ENCODE measurements around the gene VSTM2B. TPM values are rescaled to one million over a fixed set of nuclear protein-coding genes. Genes with fewer than 3 reads are reported as not detected.

VSTM2B gene
- total and polyA plus RNA-seq, 4 donors = not detected

GRCh38 chr19:29501816-29502580, 23.8 kb upstream of the VSTM2B start:
- H3K27me3 ChIP-seq (ENCODE audit: control insufficient read depth in 1 of 2, insufficient read depth in 2 of 2, low read length in 1 of 2) = no peaks in the 10 kb centered on the region
- no peak overlapping the region for H3K27ac ChIP-seq (ENCODE audit: low read depth in 1 of 2, low read length in 2 of 2)
- H3K4me3 ChIP-seq (ENCODE audit: low read length in 2 of 2) = no peak overlapping the region
- intact Hi-C loops (cut with DNase I) = no loop called here
- 84 to 89% methylated on average over 15 to 18 of the region's 18 CpGs for WGBS, 2 donors
- DNase-seq = peak; percentile 16 to 70
- no peaks in the 10 kb centered on the region for H3K9me3 ChIP-seq (ENCODE audit: control insufficient read depth, low read length)
- H3K36me3 ChIP-seq (ENCODE audit: control insufficient read depth in 1 of 2, insufficient read depth in 2 of 2, low read length in 1 of 2) = no peaks in the 10 kb centered on the region
- no peaks in the 10 kb centered on the region for H3K4me1 ChIP-seq (ENCODE audit: control insufficient read depth in 1 of 2, insufficient read depth in 2 of 2, low read length in 2 of 2)
- no peak for ATAC-seq (ENCODE audit: low FRiP score)

GRCh38 chr19:29502581-29502850, 23.3 kb upstream of the VSTM2B start:
- no peaks in the 10 kb centered on the region for H3K36me3 ChIP-seq (ENCODE audit: control insufficient read depth in 1 of 2, insufficient read depth in 2 of 2, low read length in 1 of 2)
- no peaks in the 10 kb centered on the region for H3K4me1 ChIP-seq (ENCODE audit: control insufficient read depth in 1 of 2, insufficient read depth in 2 of 2, low read length in 2 of 2)
- intact Hi-C loops (cut with DNase I) = no loop called here
- whole genome bisulfite sequencing, 2 donors = 82 to 86% methylated on average over 3 of the region's 3 CpGs
- DNase-seq (no peak), ATAC-seq (ENCODE audit: low FRiP score) (no peak)
- H3K4me3 ChIP-seq (ENCODE audit: low read length in 2 of 2) = no peak overlapping the region
- no peaks in the 10 kb centered on the region for H3K9me3 ChIP-seq (ENCODE audit: control insufficient read depth, low read length)
- H3K27me3 ChIP-seq (ENCODE audit: control insufficient read depth in 1 of 2, insufficient read depth in 2 of 2, low read length in 1 of 2) = no peaks in the 10 kb centered on the region
- no peak overlapping the region for H3K27ac ChIP-seq (ENCODE audit: low read depth in 1 of 2, low read length in 2 of 2)

GRCh38 chr19:29503140-29503758, 22.5 kb upstream of the VSTM2B start:
- DNase-seq (peak in 1 of 2 donors; percentile 38), ATAC-seq (ENCODE audit: low FRiP score) (no peak)
- Histone ChIP-seq H3K9me3 (ENCODE audit: control insufficient read depth, low read length) (peaks cover 1% of the 10 kb centered on the region), H3K4me1 (ENCODE audit: control insufficient read depth in 1 of 2, insufficient read depth in 2 of 2, low read length in 2 of 2) (no peaks in the 10 kb centered on the region), H3K36me3 (ENCODE audit: control insufficient read depth in 1 of 2, insufficient read depth in 2 of 2, low read length in 1 of 2) (no peaks in the 10 kb centered on the region), H3K27me3 (ENCODE audit: control insufficient read depth in 1 of 2, insufficient read depth in 2 of 2, low read length in 1 of 2) (no peaks in the 10 kb centered on the region), H3K4me3 (ENCODE audit: low read length in 2 of 2) (no peak overlapping the region), H3K27ac (ENCODE audit: low read depth in 1 of 2, low read length in 2 of 2) (no peak overlapping the region)
- intact Hi-C loops (cut with DNase I) = no loop called here
- 27 to 34% methylated on average over 12 of the region's 12 CpGs for WGBS, 2 donors

- H3K36me3 ChIP-seq (ENCODE audit: control insufficient read depth in 1 of 2, insufficient read depth in 2 of 2, low read length in 1 of 2) = no peaks in the 10 kb centered on the region
- DNase-seq (peak in 1 of 2 donors; percentile 61), ATAC-seq (ENCODE audit: low FRiP score) (no peak)
- H3K4me3 ChIP-seq (ENCODE audit: low read length in 2 of 2) = no peak overlapping the region
- peaks cover 3% of the 10 kb centered on the region for H3K9me3 ChIP-seq (ENCODE audit: control insufficient read depth, low read length)
- H3K27ac ChIP-seq (ENCODE audit: low read depth in 1 of 2, low read length in 2 of 2) = no peak overlapping the region
- intact Hi-C loops (cut with DNase I) = no loop called here
- H3K4me1 ChIP-seq (ENCODE audit: control insufficient read depth in 1 of 2, insufficient read depth in 2 of 2, low read length in 2 of 2) = no peaks in the 10 kb centered on the region
- WGBS, 2 donors = 83 to 84% methylated on average over 10 of the region's 10 CpGs
- no peaks in the 10 kb centered on the region for H3K27me3 ChIP-seq (ENCODE audit: control insufficient read depth in 1 of 2, insufficient read depth in 2 of 2, low read length in 1 of 2)
These were observed 22.0 kb upstream of the VSTM2B start for GRCh38 chr19:29503785-29504184.

- Histone ChIP-seq H3K36me3 (ENCODE audit: control insufficient read depth in 1 of 2, insufficient read depth in 2 of 2, low read length in 1 of 2) (no peaks in the 10 kb centered on the region), H3K27ac (ENCODE audit: low read depth in 1 of 2, low read length in 2 of 2) (no peak overlapping the region), H3K9me3 (ENCODE audit: control insufficient read depth, low read length) (peaks cover 3% of the 10 kb centered on the region), H3K27me3 (ENCODE audit: control insufficient read depth in 1 of 2, insufficient read depth in 2 of 2, low read length in 1 of 2) (no peaks in the 10 kb centered on the region), H3K4me3 (ENCODE audit: low read length in 2 of 2) (no peak overlapping the region), H3K4me1 (ENCODE audit: control insufficient read depth in 1 of 2, insufficient read depth in 2 of 2, low read length in 2 of 2) (no peaks in the 10 kb centered on the region)
- ATAC-seq (ENCODE audit: low FRiP score) (no peak), DNase-seq (peak in 1 of 2 donors; percentile 33)
- WGBS, 2 donors = 81 to 84% methylated on average over 8 of the region's 8 CpGs
- intact Hi-C loops (cut with DNase I) = no loop called here
These were observed 21.3 kb upstream of the VSTM2B start for GRCh38 chr19:29504454-29504853.

GRCh38 chr19:29505097-29505824, 20.5 kb upstream of the VSTM2B start:
- H3K27ac ChIP-seq (ENCODE audit: low read depth in 1 of 2, low read length in 2 of 2) = no peak overlapping the region
- WGBS, 2 donors = 71 to 75% methylated on average over 13 of the region's 13 CpGs
- DNase-seq (peak in 1 of 2 donors; percentile 4), ATAC-seq (ENCODE audit: low FRiP score) (no peak)
- H3K36me3 ChIP-seq (ENCODE audit: control insufficient read depth in 1 of 2, insufficient read depth in 2 of 2, low read length in 1 of 2) = no peaks in the 10 kb centered on the region
- peaks cover 3% of the 10 kb centered on the region for H3K9me3 ChIP-seq (ENCODE audit: control insufficient read depth, low read length)
- no peaks in the 10 kb centered on the region for H3K4me1 ChIP-seq (ENCODE audit: control insufficient read depth in 1 of 2, insufficient read depth in 2 of 2, low read length in 2 of 2)
- no peaks in the 10 kb centered on the region for H3K27me3 ChIP-seq (ENCODE audit: control insufficient read depth in 1 of 2, insufficient read depth in 2 of 2, low read length in 1 of 2)
- H3K4me3 ChIP-seq (ENCODE audit: low read length in 2 of 2) = no peak overlapping the region
- intact Hi-C loops (cut with DNase I) = no loop called here

- H3K27me3 ChIP-seq (ENCODE audit: control insufficient read depth in 1 of 2, insufficient read depth in 2 of 2, low read length in 1 of 2) = no peaks in the 10 kb centered on the region
- H3K9me3 ChIP-seq (ENCODE audit: control insufficient read depth, low read length) = peaks cover 3% of the 10 kb centered on the region
- intact Hi-C loops (cut with DNase I) = no loop called here
- no peak for ATAC-seq (ENCODE audit: low FRiP score)
- DNase-seq = peak in 1 of 2 donors; percentile 27
- no peaks in the 10 kb centered on the region for H3K4me1 ChIP-seq (ENCODE audit: control insufficient read depth in 1 of 2, insufficient read depth in 2 of 2, low read length in 2 of 2)
- no peaks in the 10 kb centered on the region for H3K36me3 ChIP-seq (ENCODE audit: control insufficient read depth in 1 of 2, insufficient read depth in 2 of 2, low read length in 1 of 2)
- H3K4me3 ChIP-seq (ENCODE audit: low read length in 2 of 2) = no peak overlapping the region
- 73 to 76% methylated on average over 1 of the region's 1 CpG for WGBS, 2 donors
- H3K27ac ChIP-seq (ENCODE audit: low read depth in 1 of 2, low read length in 2 of 2) = no peak overlapping the region
These were observed 19.2 kb upstream of the VSTM2B start for GRCh38 chr19:29506619-29506911.

- Histone ChIP-seq H3K36me3 (ENCODE audit: control insufficient read depth in 1 of 2, insufficient read depth in 2 of 2, low read length in 1 of 2) (no peaks in the 10 kb centered on the region), H3K27ac (ENCODE audit: low read depth in 1 of 2, low read length in 2 of 2) (no peak overlapping the region), H3K4me3 (ENCODE audit: low read length in 2 of 2) (no peak overlapping the region), H3K4me1 (ENCODE audit: control insufficient read depth in 1 of 2, insufficient read depth in 2 of 2, low read length in 2 of 2) (no peaks in the 10 kb centered on the region), H3K9me3 (ENCODE audit: control insufficient read depth, low read length) (peaks cover 3% of the 10 kb centered on the region), H3K27me3 (ENCODE audit: control insufficient read depth in 1 of 2, insufficient read depth in 2 of 2, low read length in 1 of 2) (no peaks in the 10 kb centered on the region)
- DNase-seq = peak in 1 of 2 donors; percentile 56
- intact Hi-C loops (cut with DNase I) = no loop called here
- no peak for ATAC-seq (ENCODE audit: low FRiP score)
- WGBS, 2 donors = 76 to 77% methylated on average over 27 of the region's 27 CpGs
These were observed 18.5 kb upstream of the VSTM2B start for GRCh38 chr19:29507081-29507860.

All from aorta (tissue), 5 donors.